ENCODE measurements around the gene CLBA1. TPM values are rescaled to one million over a fixed set of nuclear protein-coding genes. Genes with fewer than 3 reads are reported as not detected.
"Not testable (repeated sequence)": the region's sequence is repeated elsewhere in the genome, so short reads cannot be mapped to it uniquely, and the experiment has no call there.

Gene CLBA1
- total RNA-seq, 1 donor, result 7.3 TPM

DNA sequence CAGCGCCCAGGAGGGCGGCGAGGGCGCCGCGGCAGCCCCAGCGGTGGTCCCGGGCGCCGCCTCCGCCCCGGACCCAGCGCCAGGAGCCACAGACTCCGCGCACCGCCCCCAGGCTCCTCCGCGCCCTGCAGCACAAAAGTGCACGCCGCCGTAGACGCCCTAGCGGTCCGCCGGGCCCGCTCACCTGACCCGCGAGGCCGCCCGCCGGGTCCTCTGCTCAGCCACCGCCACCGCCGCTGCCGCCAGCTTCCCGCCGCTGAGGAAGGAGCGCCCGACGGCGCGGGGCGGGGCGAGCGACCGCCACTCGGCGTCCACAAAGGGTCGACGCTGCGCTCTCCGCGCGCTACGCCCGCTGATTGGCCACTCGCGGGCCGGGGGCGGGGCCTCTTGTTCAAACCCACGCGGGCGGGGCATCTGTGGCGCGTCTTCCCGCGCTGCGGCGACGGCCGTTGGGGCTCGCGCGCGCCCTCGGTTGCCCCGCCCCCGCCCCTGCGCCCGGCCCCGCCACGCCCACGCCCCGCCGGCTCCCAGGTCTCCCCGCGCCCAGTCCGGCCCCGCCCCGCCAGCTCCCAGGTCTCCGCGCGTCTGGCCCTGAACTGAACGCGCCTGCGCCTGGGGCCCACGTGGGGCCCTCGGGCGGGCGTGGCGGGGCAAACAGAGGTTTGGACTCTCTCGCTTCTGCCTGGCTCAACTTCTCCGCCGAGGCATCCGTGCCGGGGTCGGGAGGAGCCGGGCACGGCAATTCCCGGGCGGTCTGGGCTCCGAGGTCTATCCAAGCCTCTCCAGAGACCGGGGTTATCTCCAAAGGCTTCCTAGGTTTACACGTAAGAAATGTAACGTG, 35.4 kb downstream of the CLBA1 start, which contains the start of gene CDCA4:
TSS of gene CDCA4 (minus strand) at position 269 of the 841 bp plus-strand sequence. CDS start 9,154 bp downstream, outside the sequence.
- DNase-seq (ENCODE audit: low read depth in 2 of 3, low spot score in 2 of 3), result peak; percentile 95 to 98 (median 98)

DNA sequence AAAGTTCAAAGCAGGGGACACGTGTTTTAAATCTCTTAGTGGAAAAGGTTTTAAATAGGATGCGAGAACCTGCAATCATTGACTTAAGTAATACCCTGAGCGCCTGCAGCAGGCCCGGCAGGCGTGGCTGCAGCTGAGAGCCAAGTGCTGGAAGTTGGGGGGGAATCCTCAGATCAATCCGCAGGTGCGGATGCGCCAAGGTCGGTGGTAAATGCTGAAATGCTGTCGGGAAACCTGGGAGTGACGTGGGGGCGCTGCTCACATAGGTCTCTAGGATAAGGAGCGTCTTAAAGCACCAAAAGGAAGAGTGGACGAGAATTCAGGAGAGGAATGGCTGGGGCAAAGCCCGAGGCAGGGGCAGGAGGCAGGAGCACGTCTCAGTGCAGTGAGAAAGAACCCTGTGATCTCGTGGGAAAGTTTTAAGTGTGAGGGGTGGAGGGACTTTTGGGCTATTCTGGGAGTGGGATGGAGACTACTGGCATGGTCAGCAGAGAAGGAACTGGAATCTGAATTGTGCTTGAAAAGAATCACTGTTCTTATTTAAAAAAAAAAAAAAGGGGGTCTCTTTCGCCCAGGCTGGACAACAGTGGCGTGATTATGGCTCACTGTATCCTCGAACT, 36.2 kb downstream of the CLBA1 start:
- DNase-seq (ENCODE audit: low read depth in 2 of 3, low spot score in 2 of 3), result no peak

GRCh38 chr14:105022276-105022670, 36.7 kb downstream of the CLBA1 start:
- no peak for DNase-seq (ENCODE audit: low read depth in 2 of 3, low spot score in 2 of 3)

DNA sequence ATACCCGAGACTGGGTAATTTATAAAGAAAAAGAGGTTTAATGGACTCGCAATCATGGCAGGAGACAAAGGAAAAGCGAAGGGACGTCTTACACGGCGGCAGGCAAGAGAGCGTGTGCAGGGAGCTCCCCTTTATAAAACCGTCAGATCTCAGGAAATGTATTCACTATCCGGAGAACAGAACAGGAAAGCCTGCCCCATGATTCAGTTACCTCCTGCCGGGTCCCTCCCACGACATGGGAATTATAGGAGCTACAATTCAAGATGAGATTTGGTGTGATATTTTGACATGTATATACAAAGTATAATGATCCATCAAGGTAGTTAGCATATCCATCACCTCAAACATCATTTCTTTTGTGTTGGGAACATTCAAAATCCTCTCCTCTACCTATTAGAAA, 37.6 kb downstream of the CLBA1 start:
- DNase-seq (ENCODE audit: low read depth in 2 of 3, low spot score in 2 of 3), result no peak

GRCh38 chr14:105023791-105024480, 38.3 kb downstream of the CLBA1 start:
- DNase-seq (ENCODE audit: low read depth in 2 of 3, low spot score in 2 of 3), result no peak

DNA sequence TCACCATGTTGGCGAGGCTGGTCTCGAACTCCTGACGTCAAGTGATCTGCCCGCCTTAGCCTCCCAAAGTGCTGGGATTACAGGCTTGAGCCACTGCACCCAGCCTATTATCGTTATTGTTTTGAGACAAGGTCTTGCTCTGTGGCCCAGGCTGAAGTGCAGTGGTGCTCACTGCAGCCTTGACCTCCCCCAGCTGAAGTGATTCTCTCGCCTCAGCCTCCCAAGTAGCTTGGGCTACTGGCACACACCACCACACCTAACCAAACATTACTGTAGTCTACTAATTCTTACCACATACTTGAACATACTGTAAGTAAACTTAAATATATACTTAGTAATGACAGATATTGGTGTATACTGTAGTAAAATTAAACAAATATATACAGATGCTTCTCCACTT, 39.8 kb downstream of the CLBA1 start:
- no peak for DNase-seq (ENCODE audit: low read depth in 2 of 3, low spot score in 2 of 3)

- DNase-seq (ENCODE audit: low read depth in 2 of 3, low spot score in 2 of 3), result no peak
Observed at GRCh38 chr14:105026033-105026785, 40.6 kb downstream of the CLBA1 start.

GRCh38 chr14:105026802-105027563, 41.4 kb downstream of the CLBA1 start:
- DNase-seq (ENCODE audit: low read depth in 2 of 3, low spot score in 2 of 3), result peak in 2 of 3 donors; percentile 24 to 39

DNA sequence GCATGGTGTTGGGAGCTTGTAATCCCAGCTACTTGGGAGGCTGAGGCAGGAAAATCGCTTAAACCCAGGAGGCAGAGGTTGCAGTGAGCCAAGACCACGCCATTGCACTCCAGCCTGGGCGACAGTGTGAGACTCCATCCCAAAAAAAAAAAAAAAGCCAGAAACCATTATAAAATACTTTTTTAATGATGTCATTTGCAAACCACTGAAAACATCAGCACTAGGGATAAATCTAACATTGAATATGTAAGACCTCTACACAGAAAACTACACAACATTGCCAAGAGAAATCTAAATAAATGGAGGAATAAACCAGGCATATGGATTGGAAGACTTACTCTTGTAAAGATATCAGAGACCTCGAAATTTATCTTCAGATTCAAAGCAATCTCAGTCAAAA, 42.1 kb downstream of the CLBA1 start:
- not testable (repeated sequence) for DNase-seq (ENCODE audit: low read depth in 2 of 3, low spot score in 2 of 3)

DNA sequence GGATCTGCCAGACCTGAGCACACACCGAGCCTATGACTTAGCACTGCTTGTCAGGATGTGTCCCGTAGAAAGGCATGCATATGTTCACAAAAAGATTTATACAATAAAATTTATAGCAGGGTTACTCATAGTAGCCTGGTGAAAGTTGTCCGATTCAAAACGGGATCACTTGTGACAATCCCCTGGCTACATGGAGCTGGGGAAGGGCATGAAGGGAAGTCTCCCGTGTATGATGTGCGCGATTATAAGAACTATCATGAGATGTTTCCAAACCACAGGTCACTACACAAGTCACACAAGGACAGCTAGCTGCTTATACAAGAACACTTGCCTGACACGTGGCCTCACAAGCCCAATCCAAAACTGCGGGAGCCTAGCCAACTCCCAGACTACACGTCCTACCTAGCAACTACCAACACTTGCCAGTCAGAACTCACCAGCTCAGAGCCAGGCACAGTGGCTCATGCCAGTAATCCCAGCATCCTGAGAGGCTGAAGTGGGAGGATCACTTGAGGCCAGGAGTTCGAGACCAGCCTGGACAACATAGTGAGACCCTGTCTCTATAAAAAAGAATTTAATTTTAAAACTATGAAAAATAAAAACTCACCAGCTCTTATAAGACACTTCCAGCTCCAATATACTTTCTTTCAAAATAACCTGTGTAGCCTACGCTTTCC, 42.8 kb downstream of the CLBA1 start:
- no peak for DNase-seq (ENCODE audit: low read depth in 2 of 3, low spot score in 2 of 3)

- no peak for DNase-seq (ENCODE audit: low read depth in 2 of 3, low spot score in 2 of 3)
Observed at GRCh38 chr14:105029402-105029801, 43.8 kb downstream of the CLBA1 start.

GRCh38 chr14:105030194-105030593, 44.6 kb downstream of the CLBA1 start:
- DNase-seq (ENCODE audit: low read depth in 2 of 3, low spot score in 2 of 3), result no peak

DNA sequence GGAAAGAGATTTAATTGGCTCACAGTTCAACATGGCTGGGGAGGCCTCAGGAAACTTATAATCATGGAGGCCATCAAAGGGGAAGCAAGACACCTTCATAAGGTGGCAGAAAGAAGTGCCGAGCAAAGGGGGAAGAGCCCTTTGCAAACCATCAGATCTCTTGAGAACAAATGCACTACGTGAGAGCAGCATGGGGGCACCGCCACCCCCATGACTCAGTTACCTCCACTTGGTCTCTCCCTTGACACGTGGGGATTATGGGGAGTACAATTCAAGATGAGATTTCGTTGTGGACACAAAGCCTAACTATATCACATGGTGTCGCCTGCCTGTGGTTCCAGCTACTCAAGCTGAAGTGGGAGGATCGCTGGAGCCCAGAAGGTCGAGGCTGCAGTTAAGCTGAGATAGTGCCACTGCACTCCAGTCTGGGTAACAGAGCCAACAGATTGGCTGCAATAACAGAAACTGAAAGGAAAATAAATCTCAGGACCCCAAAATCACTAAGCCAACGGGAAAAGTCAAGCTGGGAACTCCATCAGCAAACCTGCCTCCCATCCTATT, 45.3 kb downstream of the CLBA1 start:
- no peak for DNase-seq (ENCODE audit: low read depth in 2 of 3, low spot score in 2 of 3)

DNA sequence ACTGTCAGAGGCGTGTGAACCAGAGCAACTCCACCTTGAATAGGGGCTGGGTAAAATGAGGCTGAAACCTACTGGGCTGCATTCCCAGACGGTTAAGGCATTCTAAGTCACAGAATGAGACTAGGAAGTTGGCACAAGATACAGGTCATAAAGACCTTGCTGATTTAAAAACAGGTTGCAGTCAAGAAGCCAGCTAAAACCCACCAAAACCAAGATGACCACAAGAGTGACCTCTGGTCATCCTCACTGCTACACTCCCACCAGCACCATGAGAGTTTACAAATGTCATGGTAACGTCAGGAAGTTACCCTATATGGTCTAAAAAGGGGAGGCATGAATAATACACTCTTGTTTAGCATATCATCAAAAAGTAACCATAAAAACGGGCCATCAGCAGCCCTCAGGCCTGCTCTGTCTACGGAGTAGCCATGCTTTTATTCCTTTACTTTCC, 46.9 kb downstream of the CLBA1 start:
- not testable (repeated sequence) for DNase-seq (ENCODE audit: low read depth in 2 of 3, low spot score in 2 of 3)

- peak in 1 of 3 donors; percentile 26 for DNase-seq (ENCODE audit: low read depth in 2 of 3, low spot score in 2 of 3)
Observed at GRCh38 chr14:105033412-105033900, 47.9 kb downstream of the CLBA1 start.

GRCh38 chr14:105034315-105035039, 48.9 kb downstream of the CLBA1 start:
- no peak for DNase-seq (ENCODE audit: low read depth in 2 of 3, low spot score in 2 of 3)

DNA sequence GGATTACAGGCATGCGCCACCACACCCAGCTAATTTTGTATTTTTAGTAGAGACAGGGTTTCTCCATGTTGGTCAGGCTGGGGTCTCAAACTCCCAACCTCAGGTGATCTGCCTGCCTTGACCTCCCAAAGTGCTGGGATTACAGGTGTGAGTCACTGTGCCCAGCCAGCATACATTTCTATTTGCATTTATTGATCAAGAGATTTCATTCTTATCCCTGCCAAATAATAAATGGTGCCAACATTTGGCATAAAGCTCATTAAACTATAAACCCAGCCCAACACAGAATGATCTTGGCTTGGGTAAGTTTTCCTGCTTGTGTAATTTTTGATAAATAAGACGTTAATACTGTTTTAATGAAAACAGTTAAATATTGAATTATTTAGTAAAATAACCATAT, 50.0 kb downstream of the CLBA1 start:
- DNase-seq (ENCODE audit: low read depth in 2 of 3, low spot score in 2 of 3), result not testable (repeated sequence)

Measured in hematopoietic multipotent progenitor cell (in vitro differentiated cells).